HG03108 (cell line): ENCODE results near the gene PFKP.
"Not testable (repeated sequence)": the region's sequence is repeated elsewhere in the genome, so short reads cannot be mapped to it uniquely, and the experiment has no call there.

Source experiments
- ATAC-seq: cut with Tn5 transposase; IDR thresholded peaks from one replicate; pipeline ENCODE4 v1.9.1; 2021; ENCODE audit warnings: moderate library complexity; ENCODE audit not compliant: unreplicated experiment

Gene PFKP

GRCh38 chr10:3148994-3149393 is 81.6 kb downstream of the PFKP start:
- no peak for ATAC-seq

- ATAC-seq: no peak
Observed at GRCh38 chr10:3149918-3150317, 82.6 kb downstream of the PFKP start.

GRCh38 chr10:3150366-3150765 is 83.0 kb downstream of the PFKP start:
- no peak for ATAC-seq

GRCh38 chr10:3150961-3151360 is 83.6 kb downstream of the PFKP start:
- ATAC-seq: no peak

GRCh38 chr10:3151889-3152565 is 84.7 kb downstream of the PFKP start:
- no peak for ATAC-seq

GRCh38 chr10:3152566-3152935 is 85.2 kb downstream of the PFKP start:
- ATAC-seq: no peak

- ATAC-seq: no peak
Observed at GRCh38 chr10:3154666-3155065, 87.3 kb downstream of the PFKP start.

- ATAC-seq: no peak
Observed at GRCh38 chr10:3159152-3159551, 91.8 kb downstream of the PFKP start.

GRCh38 chr10:3162533-3162932 is 95.2 kb downstream of the PFKP start:
- no peak for ATAC-seq

- ATAC-seq: no peak
Observed at GRCh38 chr10:3163879-3164278, 96.5 kb downstream of the PFKP start.

GRCh38 chr10:3165196-3165595 is 97.8 kb downstream of the PFKP start:
- ATAC-seq: no peak

- ATAC-seq: no peak
Observed at GRCh38 chr10:3166496-3167290, 99.3 kb downstream of the PFKP start.

- no peak for ATAC-seq
Observed at GRCh38 chr10:3167611-3168330, 100.4 kb downstream of the PFKP start.

- no peak for ATAC-seq
Observed at GRCh38 chr10:3169271-3169670, 101.9 kb downstream of the PFKP start.

- ATAC-seq: no peak
Observed at GRCh38 chr10:3169673-3170072, 102.3 kb downstream of the PFKP start.

- not testable (repeated sequence) for ATAC-seq
Observed at GRCh38 chr10:3171488-3171887, 104.1 kb downstream of the PFKP start.

- ATAC-seq: no peak
Observed at GRCh38 chr10:3172081-3172445, 104.7 kb downstream of the PFKP start.

- ATAC-seq: peak; percentile 96
Observed at GRCh38 chr10:3172446-3173170, 105.3 kb downstream of the PFKP start, which contains the start of gene PITRM1. PITRM1 (minus strand) TSS chr10:3172782; CDS start chr10:3172772, 10 bp downstream.

GRCh38 chr10:3173171-3173878 is 106.0 kb downstream of the PFKP start:
- ATAC-seq: peak; percentile 16

- ATAC-seq: no peak
Observed at GRCh38 chr10:3178042-3178441, 110.7 kb downstream of the PFKP start.

- no peak for ATAC-seq
Observed at GRCh38 chr10:3179174-3179573, 111.8 kb downstream of the PFKP start.
